ENCODE results near the gene SERPINB5.

- TF ChIP-seq CTCF (IDR thresholded peaks at IDR 0.05) (no peak), POLR2AphosphoS5 (IDR thresholded peaks at IDR 0.05; ENCODE audit: low read depth, low read length) (no peak), SIN3A (IDR thresholded peaks at IDR 0.05; ENCODE audit: borderline replicate concordance, insufficient read depth, low read depth, low read length) (no peak), TCF7L2 (IDR thresholded peaks at IDR 0.05; ENCODE audit: low read depth, low read length) (no peak)
- TF ChIP-seq, protein P1, sequence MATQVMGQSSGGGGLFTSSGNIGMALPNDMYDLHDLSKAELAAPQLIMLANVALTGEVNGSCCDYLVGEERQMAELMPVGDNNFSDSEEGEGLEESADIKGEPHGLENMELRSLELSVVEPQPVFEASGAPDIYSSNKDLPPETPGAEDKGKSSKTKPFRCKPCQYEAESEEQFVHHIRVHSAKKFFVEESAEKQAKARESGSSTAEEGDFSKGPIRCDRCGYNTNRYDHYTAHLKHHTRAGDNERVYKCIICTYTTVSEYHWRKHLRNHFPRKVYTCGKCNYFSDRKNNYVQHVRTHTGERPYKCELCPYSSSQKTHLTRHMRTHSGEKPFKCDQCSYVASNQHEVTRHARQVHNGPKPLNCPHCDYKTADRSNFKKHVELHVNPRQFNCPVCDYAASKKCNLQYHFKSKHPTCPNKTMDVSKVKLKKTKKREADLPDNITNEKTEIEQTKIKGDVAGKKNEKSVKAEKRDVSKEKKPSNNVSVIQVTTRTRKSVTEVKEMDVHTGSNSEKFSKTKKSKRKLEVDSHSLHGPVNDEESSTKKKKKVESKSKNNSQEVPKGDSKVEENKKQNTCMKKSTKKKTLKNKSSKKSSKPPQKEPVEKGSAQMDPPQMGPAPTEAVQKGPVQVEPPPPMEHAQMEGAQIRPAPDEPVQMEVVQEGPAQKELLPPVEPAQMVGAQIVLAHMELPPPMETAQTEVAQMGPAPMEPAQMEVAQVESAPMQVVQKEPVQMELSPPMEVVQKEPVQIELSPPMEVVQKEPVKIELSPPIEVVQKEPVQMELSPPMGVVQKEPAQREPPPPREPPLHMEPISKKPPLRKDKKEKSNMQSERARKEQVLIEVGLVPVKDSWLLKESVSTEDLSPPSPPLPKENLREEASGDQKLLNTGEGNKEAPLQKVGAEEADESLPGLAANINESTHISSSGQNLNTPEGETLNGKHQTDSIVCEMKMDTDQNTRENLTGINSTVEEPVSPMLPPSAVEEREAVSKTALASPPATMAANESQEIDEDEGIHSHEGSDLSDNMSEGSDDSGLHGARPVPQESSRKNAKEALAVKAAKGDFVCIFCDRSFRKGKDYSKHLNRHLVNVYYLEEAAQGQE (IDR thresholded peaks at IDR 0.05; ENCODE audit: insufficient read depth in 1 of 2, low read depth in 2 of 2, low read length in 1 of 2) = no peak
These were observed 31.7 kb upstream of the SERPINB5 start for GRCh38 chr18:63445037-63445436.
